Measurements from ENCODE around the gene HS6ST2. TPM values are rescaled to one million over a fixed set of nuclear protein-coding genes. Genes with fewer than 3 reads are reported as not detected.

The HS6ST2 gene
- total RNA-seq, 1 experiment from 2014 or later, result 24.6 TPM

DNA sequence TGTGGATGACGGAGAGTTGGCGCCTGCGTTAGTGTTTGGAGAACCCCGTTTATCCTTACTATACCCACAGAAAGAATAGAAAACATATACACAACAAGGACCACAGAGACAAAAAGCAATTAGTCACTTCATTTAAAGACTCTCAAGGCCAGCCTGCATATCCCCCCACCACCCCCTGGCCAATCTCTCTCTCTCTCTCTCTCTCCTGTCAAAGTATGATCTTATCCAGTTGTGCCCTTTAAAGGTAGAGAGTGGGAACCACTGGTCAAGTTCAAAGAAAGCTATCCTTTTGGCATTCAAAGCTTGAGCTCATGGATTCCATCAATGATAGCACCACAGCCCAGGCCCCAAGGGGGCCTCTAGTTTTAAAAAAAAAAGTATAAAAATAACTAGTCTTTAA is 289.3 kb downstream of the HS6ST2 start:
- H3K4me3 ChIP-seq (replicated peaks in 1 of 2; ENCODE audit: low read depth in 1 of 2, low read length in 2 of 2), result no peak overlapping the region
- no peaks in the 10 kb centered on the region for H3K27me3 ChIP-seq (ENCODE audit: insufficient read depth, low read length)
- no peaks in the 10 kb centered on the region for H3K9me2 ChIP-seq (ENCODE audit: insufficient read depth)
- ChIA-PET CTCF (no interaction called here), POLR2A (no interaction called here), RAD21 (ENCODE audit: low non-redundant PET in 1 of 2, low total read pairs in 2 of 2, uncharacterized antibody in 2 of 2, unreplicated experiment in 2 of 2) (no interaction called here)
- H3K4me2 ChIP-seq (ENCODE audit: low read length), result no peak overlapping the region
- H3K27ac ChIP-seq (ENCODE audit: low read depth, low read length), result no peak overlapping the region
- no peak overlapping the region for H2AFZ ChIP-seq (ENCODE audit: low read depth, low read length, poor library complexity, severe bottlenecking)
- BruUV-seq (replicated peaks), result no TSS peak
- H3K79me2 ChIP-seq (ENCODE audit: insufficient read depth, low read length), result no peaks in the 10 kb centered on the region
- H3K36me3 ChIP-seq (ENCODE audit: control insufficient read depth in 1 of 2, insufficient read depth in 2 of 2, low read length in 2 of 2), result no peaks in the 10 kb centered on the region
- H4K20me1 ChIP-seq (ENCODE audit: insufficient read depth), result no peaks in the 10 kb centered on the region
- DNase-seq (ENCODE audit: low read depth, low spot score) (no peak), ATAC-seq (no peak)
- intact Hi-C loops (cut with micrococcal nuclease), result no loop called here
- H3K9me3 ChIP-seq (ENCODE audit: control insufficient read depth in 1 of 2, insufficient read depth in 1 of 2, low read depth in 1 of 2, low read length in 2 of 2), result no peaks in the 10 kb centered on the region
- no peaks in the 10 kb centered on the region; a peak in 1 of 4 replicates for H3K4me1 ChIP-seq (ENCODE audit: control insufficient read depth in 1 of 2, insufficient read depth in 2 of 2, low read length in 2 of 2)
- H3K9ac ChIP-seq (ENCODE audit: low read length), result no peak overlapping the region
- TF ChIP-seq FOSL1 (IDR thresholded peaks at IDR 0.05; ENCODE audit: low read depth) (no peak), SIN3A (IDR thresholded peaks at IDR 0.05; ENCODE audit: low read depth) (no peak), ZNF274 (IDR thresholded peaks at IDR 0.05; ENCODE audit: low read depth, low read length) (no peak), ZFX (IDR thresholded peaks at IDR 0.05) (no peak), SP1 (IDR thresholded peaks at IDR 0.05; ENCODE audit: low read depth) (no peak), YY1 (IDR thresholded peaks at IDR 0.05; ENCODE audit: extremely low read depth, insufficient replicate concordance, low read depth, low read length) (no peak), EZH2phosphoT487 (IDR thresholded peaks at IDR 0.05; ENCODE audit: borderline replicate concordance) (no peak), EGR1 (IDR thresholded peaks at IDR 0.05; ENCODE audit: low read depth) (no peak), EZH2 (IDR thresholded peaks at IDR 0.05) (no peak), TCF7L2 (IDR thresholded peaks at IDR 0.05; ENCODE audit: borderline replicate concordance, extremely low read depth, insufficient read depth, insufficient read length) (no peak), JUND (IDR thresholded peaks at IDR 0.05) (no peak), CBX3 (IDR thresholded peaks at IDR 0.05; ENCODE audit: low read depth) (no peak), CEBPB (IDR thresholded peaks at IDR 0.05; ENCODE audit: low read depth) (no peak), ELF1 (IDR thresholded peaks at IDR 0.05; ENCODE audit: borderline replicate concordance, low read depth) (no peak), POLR2A (IDR thresholded peaks at IDR 0.05; ENCODE audit: borderline replicate concordance, extremely low read depth, insufficient read depth, insufficient read length) (no peak)
- TF ChIP-seq, protein P1, sequence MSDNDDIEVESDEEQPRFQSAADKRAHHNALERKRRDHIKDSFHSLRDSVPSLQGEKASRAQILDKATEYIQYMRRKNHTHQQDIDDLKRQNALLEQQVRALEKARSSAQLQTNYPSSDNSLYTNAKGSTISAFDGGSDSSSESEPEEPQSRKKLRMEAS (IDR thresholded peaks at IDR 0.05), result no peak
- TF ChIP-seq, protein P2, sequence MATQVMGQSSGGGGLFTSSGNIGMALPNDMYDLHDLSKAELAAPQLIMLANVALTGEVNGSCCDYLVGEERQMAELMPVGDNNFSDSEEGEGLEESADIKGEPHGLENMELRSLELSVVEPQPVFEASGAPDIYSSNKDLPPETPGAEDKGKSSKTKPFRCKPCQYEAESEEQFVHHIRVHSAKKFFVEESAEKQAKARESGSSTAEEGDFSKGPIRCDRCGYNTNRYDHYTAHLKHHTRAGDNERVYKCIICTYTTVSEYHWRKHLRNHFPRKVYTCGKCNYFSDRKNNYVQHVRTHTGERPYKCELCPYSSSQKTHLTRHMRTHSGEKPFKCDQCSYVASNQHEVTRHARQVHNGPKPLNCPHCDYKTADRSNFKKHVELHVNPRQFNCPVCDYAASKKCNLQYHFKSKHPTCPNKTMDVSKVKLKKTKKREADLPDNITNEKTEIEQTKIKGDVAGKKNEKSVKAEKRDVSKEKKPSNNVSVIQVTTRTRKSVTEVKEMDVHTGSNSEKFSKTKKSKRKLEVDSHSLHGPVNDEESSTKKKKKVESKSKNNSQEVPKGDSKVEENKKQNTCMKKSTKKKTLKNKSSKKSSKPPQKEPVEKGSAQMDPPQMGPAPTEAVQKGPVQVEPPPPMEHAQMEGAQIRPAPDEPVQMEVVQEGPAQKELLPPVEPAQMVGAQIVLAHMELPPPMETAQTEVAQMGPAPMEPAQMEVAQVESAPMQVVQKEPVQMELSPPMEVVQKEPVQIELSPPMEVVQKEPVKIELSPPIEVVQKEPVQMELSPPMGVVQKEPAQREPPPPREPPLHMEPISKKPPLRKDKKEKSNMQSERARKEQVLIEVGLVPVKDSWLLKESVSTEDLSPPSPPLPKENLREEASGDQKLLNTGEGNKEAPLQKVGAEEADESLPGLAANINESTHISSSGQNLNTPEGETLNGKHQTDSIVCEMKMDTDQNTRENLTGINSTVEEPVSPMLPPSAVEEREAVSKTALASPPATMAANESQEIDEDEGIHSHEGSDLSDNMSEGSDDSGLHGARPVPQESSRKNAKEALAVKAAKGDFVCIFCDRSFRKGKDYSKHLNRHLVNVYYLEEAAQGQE (IDR thresholded peaks at IDR 0.05; ENCODE audit: low read depth), result no peak
- TF ChIP-seq, protein P3, sequence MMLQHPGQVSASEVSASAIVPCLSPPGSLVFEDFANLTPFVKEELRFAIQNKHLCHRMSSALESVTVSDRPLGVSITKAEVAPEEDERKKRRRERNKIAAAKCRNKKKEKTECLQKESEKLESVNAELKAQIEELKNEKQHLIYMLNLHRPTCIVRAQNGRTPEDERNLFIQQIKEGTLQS (IDR thresholded peaks at IDR 0.05), result no peak
- TF ChIP-seq, protein P4, sequence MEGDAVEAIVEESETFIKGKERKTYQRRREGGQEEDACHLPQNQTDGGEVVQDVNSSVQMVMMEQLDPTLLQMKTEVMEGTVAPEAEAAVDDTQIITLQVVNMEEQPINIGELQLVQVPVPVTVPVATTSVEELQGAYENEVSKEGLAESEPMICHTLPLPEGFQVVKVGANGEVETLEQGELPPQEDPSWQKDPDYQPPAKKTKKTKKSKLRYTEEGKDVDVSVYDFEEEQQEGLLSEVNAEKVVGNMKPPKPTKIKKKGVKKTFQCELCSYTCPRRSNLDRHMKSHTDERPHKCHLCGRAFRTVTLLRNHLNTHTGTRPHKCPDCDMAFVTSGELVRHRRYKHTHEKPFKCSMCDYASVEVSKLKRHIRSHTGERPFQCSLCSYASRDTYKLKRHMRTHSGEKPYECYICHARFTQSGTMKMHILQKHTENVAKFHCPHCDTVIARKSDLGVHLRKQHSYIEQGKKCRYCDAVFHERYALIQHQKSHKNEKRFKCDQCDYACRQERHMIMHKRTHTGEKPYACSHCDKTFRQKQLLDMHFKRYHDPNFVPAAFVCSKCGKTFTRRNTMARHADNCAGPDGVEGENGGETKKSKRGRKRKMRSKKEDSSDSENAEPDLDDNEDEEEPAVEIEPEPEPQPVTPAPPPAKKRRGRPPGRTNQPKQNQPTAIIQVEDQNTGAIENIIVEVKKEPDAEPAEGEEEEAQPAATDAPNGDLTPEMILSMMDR (IDR thresholded peaks at IDR 0.05 in 2 of 3, conservative IDR thresholded peaks at IDR 0.05 in 1 of 3; ENCODE audit: borderline replicate concordance in 1 of 3, insufficient read depth in 1 of 3, low read depth in 2 of 3, low read length in 2 of 3), result no peak
- TF ChIP-seq, protein P5, sequence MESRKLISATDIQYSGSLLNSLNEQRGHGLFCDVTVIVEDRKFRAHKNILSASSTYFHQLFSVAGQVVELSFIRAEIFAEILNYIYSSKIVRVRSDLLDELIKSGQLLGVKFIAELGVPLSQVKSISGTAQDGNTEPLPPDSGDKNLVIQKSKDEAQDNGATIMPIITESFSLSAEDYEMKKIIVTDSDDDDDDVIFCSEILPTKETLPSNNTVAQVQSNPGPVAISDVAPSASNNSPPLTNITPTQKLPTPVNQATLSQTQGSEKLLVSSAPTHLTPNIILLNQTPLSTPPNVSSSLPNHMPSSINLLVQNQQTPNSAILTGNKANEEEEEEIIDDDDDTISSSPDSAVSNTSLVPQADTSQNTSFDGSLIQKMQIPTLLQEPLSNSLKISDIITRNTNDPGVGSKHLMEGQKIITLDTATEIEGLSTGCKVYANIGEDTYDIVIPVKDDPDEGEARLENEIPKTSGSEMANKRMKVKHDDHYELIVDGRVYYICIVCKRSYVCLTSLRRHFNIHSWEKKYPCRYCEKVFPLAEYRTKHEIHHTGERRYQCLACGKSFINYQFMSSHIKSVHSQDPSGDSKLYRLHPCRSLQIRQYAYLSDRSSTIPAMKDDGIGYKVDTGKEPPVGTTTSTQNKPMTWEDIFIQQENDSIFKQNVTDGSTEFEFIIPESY (IDR thresholded peaks at IDR 0.05; ENCODE audit: extremely low read depth, insufficient replicate concordance, low read length), result no peak

Measured in HCT116 (cell line).